ENCODE measurements around the gene LYZ. TPM values are rescaled to one million over a fixed set of nuclear protein-coding genes. Genes with fewer than 3 reads are reported as not detected.

Gene LYZ
- total and polyA plus RNA-seq, 9 of the 15 experiments (the other 6 are each of a cell fraction or from before 2014, with no cell fraction given), result 27.2 to 96.3 (median 42.1) TPM

DNA sequence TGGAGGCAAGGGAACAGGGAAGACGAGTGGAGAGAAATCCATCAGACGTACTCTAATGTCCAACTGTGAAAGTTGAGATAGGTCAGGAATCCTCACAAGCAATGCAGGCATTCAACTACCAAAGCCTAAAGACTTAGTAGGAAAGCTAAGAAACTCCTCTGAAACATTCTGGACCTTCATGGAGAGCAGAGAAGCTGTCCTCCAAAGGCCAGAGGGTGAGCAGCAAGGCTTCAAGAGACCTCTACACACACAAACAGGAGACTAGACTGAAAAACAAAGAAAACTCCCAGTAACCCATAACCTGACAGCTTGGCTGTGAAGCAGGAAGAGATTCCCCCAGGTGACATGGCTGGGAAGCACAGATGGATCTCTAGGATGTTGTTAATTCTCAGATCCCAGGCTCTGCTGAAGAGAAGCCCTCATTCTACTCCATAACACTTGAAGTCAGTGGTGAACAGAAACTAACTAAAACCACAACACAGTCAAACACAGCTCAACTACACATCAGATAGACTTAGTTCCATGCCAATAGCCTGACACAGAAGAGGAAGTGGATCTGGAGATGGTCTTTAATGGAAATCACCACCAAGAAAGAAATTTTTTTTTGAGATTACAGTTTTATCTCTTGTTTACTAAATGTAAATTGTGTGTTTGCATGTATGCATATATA is 23.2 kb upstream of the LYZ start:
- in situ Hi-C loops (cut with MboI) (no loop called here), intact Hi-C loops (cut with micrococcal nuclease) (no loop called here)
- DNase-seq (ENCODE audit: extremely low read depth in 1 of 4, low spot score in 3 of 4) (no peak), FAIRE-seq (peak; percentile 60), ATAC-seq (peak; percentile 23; the same call in 2 of the 3 replicates)
- no peaks in the 10 kb centered on the region for H3K9me3 ChIP-seq (replicated peaks; ENCODE audit: control insufficient read depth, insufficient read depth, low read depth, low read length)
- H3K27ac ChIP-seq (ENCODE audit: extremely low read depth, low read depth, low read length), result no peak overlapping the region
- H3K9me1 ChIP-seq (ENCODE audit: control insufficient read depth, insufficient read depth, low read length), result no peaks in the 10 kb centered on the region
- TF ChIP-seq, protein P1, sequence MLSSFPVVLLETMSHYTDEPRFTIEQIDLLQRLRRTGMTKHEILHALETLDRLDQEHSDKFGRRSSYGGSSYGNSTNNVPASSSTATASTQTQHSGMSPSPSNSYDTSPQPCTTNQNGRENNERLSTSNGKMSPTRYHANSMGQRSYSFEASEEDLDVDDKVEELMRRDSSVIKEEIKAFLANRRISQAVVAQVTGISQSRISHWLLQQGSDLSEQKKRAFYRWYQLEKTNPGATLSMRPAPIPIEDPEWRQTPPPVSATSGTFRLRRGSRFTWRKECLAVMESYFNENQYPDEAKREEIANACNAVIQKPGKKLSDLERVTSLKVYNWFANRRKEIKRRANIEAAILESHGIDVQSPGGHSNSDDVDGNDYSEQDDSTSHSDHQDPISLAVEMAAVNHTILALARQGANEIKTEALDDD (IDR thresholded peaks at IDR 0.05), result peak; percentile 96
- TF ChIP-seq, protein P2, sequence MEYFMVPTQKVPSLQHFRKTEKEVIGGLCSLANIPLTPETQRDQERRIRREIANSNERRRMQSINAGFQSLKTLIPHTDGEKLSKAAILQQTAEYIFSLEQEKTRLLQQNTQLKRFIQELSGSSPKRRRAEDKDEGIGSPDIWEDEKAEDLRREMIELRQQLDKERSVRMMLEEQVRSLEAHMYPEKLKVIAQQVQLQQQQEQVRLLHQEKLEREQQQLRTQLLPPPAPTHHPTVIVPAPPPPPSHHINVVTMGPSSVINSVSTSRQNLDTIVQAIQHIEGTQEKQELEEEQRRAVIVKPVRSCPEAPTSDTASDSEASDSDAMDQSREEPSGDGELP (CRISPR knock-in tag; IDR thresholded peaks at IDR 0.05; ENCODE audit: borderline replicate concordance), result no peak
- peak; percentile 96 for TF ChIP-seq SPI1 (IDR thresholded peaks at IDR 0.05; ENCODE audit: borderline replicate concordance, low read depth, low read length)
- TF ChIP-seq SMARCA4 (IDR thresholded peaks at IDR 0.05), result 0 out of 2 replicates have a peak, but pooled peaks have one; percentile 19
- no peak for TF ChIP-seq POLR2B (IDR thresholded peaks at IDR 0.05; ENCODE audit: low read depth, partially characterized antibody)
- H3K4me1 ChIP-seq (replicated peaks in 1 of 2; ENCODE audit: control insufficient read depth in 2 of 2, insufficient read depth in 2 of 2, low read length in 2 of 2), result peaks cover 0 to 31% of the 10 kb centered on the region in 2 experiments; a peak in 4 of 5 replicates
- H3K4me3 ChIP-seq, result no peak overlapping the region
- H3K27me3 ChIP-seq (ENCODE audit: control insufficient read depth in 2 of 2, insufficient read depth in 2 of 2, low read length in 2 of 2), result no peaks in the 10 kb centered on the region
- H2AFZ ChIP-seq (ENCODE audit: low read depth, low read length), result peak overlapping the region; percentile 68
- no peaks in the 10 kb centered on the region for H3K36me3 ChIP-seq (ENCODE audit: control insufficient read depth, insufficient read depth, low read length)
- ChIA-PET CTCF (ENCODE audit: low intra/inter-chr PET ratio) (no interaction called here), POLR2A (interaction anchor here (0.5 kb wide), 1 partner anchor 70 kb away, joined by 3 read pairs; no protein-coding TSS in a partner anchor)
- H3K79me2 ChIP-seq (ENCODE audit: control insufficient read depth, insufficient read depth, low read length), result no peaks in the 10 kb centered on the region
- 37% methylated on average over 2 of the region's 2 CpGs for WGBS (ENCODE audit: insufficient coverage, low coverage, missing lambda C conversion rate)
- H3K9ac ChIP-seq (ENCODE audit: insufficient read depth in 1 of 2, low read depth in 2 of 2, low read length in 2 of 2), result no peak overlapping the region; a peak in 1 of 4 replicates
- BruUV-seq (replicated peaks), result no TSS peak
- H3K4me2 ChIP-seq (ENCODE audit: insufficient read depth, low read length), result no peak overlapping the region; the same call in 1 of the 2 replicates
- no peaks in the 10 kb centered on the region for H4K20me1 ChIP-seq (replicated peaks; ENCODE audit: control insufficient read depth, insufficient read depth, low read length)
